Prostate gland (tissue), 2 donors: Measurements from ENCODE around the gene PLA2G2F. TPM values are rescaled to one million over a fixed set of nuclear protein-coding genes. Genes with fewer than 3 reads are reported as not detected.

ENCODE experiments used
- DNase-seq: peaks from one replicate; pipeline ENCODE4 v3.0.0-alpha.2; 2019; ENCODE audit warnings: low spot score
- H3K27ac ChIP-seq, 2 donors: fragments of 200-600 bp; sonication (generic); 2 replicates each; pipeline ENCODE4 v1.5.1; 2017 to 2019
- H3K27me3 ChIP-seq: fragments of 200-600 bp; sonication (generic); replicated peaks from 2 replicates; pipeline ENCODE4 v1.5.1; 2019; ENCODE audit not compliant: insufficient read depth
- H3K36me3 ChIP-seq, 2 donors: fragments of 200-600 bp; sonication (generic); 1 replicate in 1 of 2; 2 replicates in 1 of 2; pipeline versions ENCODE4 v1.5.1 to v1.8.1; 2017 to 2019
- H3K4me1 ChIP-seq: fragments of 200-600 bp; sonication (generic); replicated peaks from 2 replicates; pipeline ENCODE4 v1.5.1; 2019
- H3K4me3 ChIP-seq, 2 donors: fragments of 200-600 bp; sonication (generic); 2 replicates each; pipeline ENCODE4 v1.5.1; 2017 to 2019
- H3K9me3 ChIP-seq: fragments of 200-600 bp; sonication (generic); 2 replicates; pipeline ENCODE4 v1.5.1; 2017
- CTCF ChIP-seq, 4 experiments: fragments of 200-600 bp in 2 of 4; fragments of 450-650 bp in 2 of 4; sonication (generic) in 2 of 4; IDR thresholded peaks; 1 replicate in 3 of 4; 2 replicates in 1 of 4; pipeline ENCODE4 v1.5.1; 2016 to 2019; ENCODE audit warnings: antibody characterized with exemption in 4 of 4, mild to moderate bottlenecking in 2 of 4, moderate library complexity in 2 of 4
- POLR2A ChIP-seq: fragments of 450-650 bp; IDR thresholded peaks from one replicate; pipeline ENCODE4 v1.6.1; 2016; ENCODE audit warnings: antibody characterized with exemption, mild to moderate bottlenecking
- POLR2AphosphoS5 ChIP-seq: sonication (generic); formaldehyde crosslinking; IDR thresholded peaks from one replicate; pipeline ENCODE4 v1.6.1; 2017; ENCODE audit warnings: antibody characterized with exemption
- WGBS: methylation state at CpG from one replicate; pipeline ENCODE4 v1.1.5; 2018; 5-methylcytosine and 5-hydroxymethylcytosine counted together
- intact Hi-C: fragments of 100-400 bp; cut with DNase I; formaldehyde crosslinking; loops from one replicate; pipeline ENCODE4 v1.14.2; 2022
- total RNA-seq, 2 donors: library from RNA; depleted of rRNA; stranded (reverse); fragments of >200 nt; gene quantifications; one replicate each; pipeline ENCODE4 v1.1.0, GENCODE V29; 2016

The PLA2G2F gene
- total RNA-seq, 2 donors from 2014 or later = 0.23 TPM

- H3K36me3 ChIP-seq = no peaks in the 10 kb centered on the region
- no peaks in the 10 kb centered on the region for H3K9me3 ChIP-seq
- H3K27me3 ChIP-seq = no peaks in the 10 kb centered on the region
- intact Hi-C loops = no loop called here
- no peak overlapping the region for H3K4me3 ChIP-seq
- TF ChIP-seq CTCF (IDR thresholded peaks at IDR 0.05) = no peak
- no peak for TF ChIP-seq POLR2A
- no peak for TF ChIP-seq POLR2AphosphoS5
- DNase-seq = no peak
- WGBS = 80% methylated on average over 4 of the region's 4 CpGs
- peaks cover 4% of the 10 kb centered on the region for H3K4me1 ChIP-seq
- no peak overlapping the region for H3K27ac ChIP-seq
Measured at GRCh38 chr1:20107796-20108195, 31.3 kb upstream of the PLA2G2F start.

- no peaks in the 10 kb centered on the region for H3K27me3 ChIP-seq
- intact Hi-C loops = no loop called here
- TF ChIP-seq POLR2AphosphoS5 (no peak), CTCF (IDR thresholded peaks at IDR 0.05) (no peak), POLR2A (no peak)
- H3K36me3 ChIP-seq = no peaks in the 10 kb centered on the region
- no peaks in the 10 kb centered on the region for H3K4me1 ChIP-seq
- WGBS = 61% methylated on average over 5 of the region's 5 CpGs
- H3K4me3 ChIP-seq = no peak overlapping the region
- DNase-seq = no peak
- H3K9me3 ChIP-seq = no peaks in the 10 kb centered on the region
- H3K27ac ChIP-seq = no peak overlapping the region
Measured at GRCh38 chr1:20108366-20109123, 30.6 kb upstream of the PLA2G2F start.

- intact Hi-C loops = no loop called here
- H3K9me3 ChIP-seq = no peaks in the 10 kb centered on the region
- no peak overlapping the region for H3K4me3 ChIP-seq
- no peaks in the 10 kb centered on the region for H3K27me3 ChIP-seq
- no peaks in the 10 kb centered on the region for H3K4me1 ChIP-seq
- no peak overlapping the region for H3K27ac ChIP-seq
- DNase-seq = no peak
- no peak for TF ChIP-seq CTCF (IDR thresholded peaks at IDR 0.05)
- no peak for TF ChIP-seq POLR2A
- H3K36me3 ChIP-seq = no peaks in the 10 kb centered on the region
- WGBS = 73% methylated on average over 4 of the region's 4 CpGs
Measured at GRCh38 chr1:20109223-20109856, 29.8 kb upstream of the PLA2G2F start.

DNA sequence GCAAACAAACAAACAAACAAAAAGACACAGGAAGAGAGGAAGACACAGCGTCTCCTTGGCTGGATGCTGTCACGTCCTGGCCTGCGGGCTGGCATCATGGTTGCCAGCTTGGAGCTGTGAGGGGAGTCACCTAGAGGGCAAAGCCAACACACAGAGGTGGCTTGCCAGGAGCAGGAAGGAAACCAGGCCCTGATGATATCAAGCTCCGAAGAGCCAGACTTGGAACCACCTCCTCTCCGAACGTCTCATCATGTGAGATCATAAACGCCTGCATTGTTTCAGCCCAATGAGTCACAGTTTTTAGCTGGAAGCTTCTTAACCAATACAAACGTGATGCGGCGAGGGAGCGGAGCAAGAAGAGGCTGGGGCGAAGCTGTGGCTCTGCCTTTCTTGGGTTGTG, 28.4 kb upstream of the PLA2G2F start:
- no peak for DNase-seq
- WGBS = 66% methylated on average over 12 of the region's 12 CpGs
- H3K4me3 ChIP-seq = no peak overlapping the region
- no peaks in the 10 kb centered on the region for H3K27me3 ChIP-seq
- no peak for TF ChIP-seq CTCF (IDR thresholded peaks at IDR 0.05)
- no peak for TF ChIP-seq POLR2AphosphoS5
- no peak for TF ChIP-seq POLR2A
- H3K27ac ChIP-seq = no peak overlapping the region
- H3K9me3 ChIP-seq = no peaks in the 10 kb centered on the region
- intact Hi-C loops = no loop called here
- H3K36me3 ChIP-seq = no peaks in the 10 kb centered on the region
- no peaks in the 10 kb centered on the region for H3K4me1 ChIP-seq

DNA sequence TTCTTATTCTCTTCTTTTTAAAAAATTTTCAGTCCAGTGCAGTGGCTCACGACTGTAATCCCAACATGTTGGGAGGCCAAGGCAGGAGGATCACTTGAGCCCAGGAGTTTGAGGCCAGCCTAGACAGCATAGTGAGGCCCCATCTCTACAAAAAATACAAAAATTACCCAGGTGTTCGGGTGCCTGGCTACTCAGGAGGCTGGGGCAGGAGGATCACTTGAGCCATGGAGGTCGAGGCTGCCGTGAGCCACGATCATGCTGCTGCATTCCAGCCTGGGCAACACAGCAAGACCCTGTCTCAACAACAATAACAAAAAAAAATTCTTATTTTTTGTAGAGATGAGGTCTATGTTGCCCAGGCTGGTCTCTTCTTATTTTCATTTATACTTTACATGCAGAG, 27.7 kb upstream of the PLA2G2F start:
- Histone ChIP-seq H3K36me3 (no peaks in the 10 kb centered on the region), H3K4me1 (no peaks in the 10 kb centered on the region), H3K4me3 (no peak overlapping the region), H3K9me3 (no peaks in the 10 kb centered on the region), H3K27me3 (no peaks in the 10 kb centered on the region), H3K27ac (no peak overlapping the region)
- WGBS = 94% methylated on average over 5 of the region's 5 CpGs
- intact Hi-C loops = no loop called here
- DNase-seq = no peak
- no peak for TF ChIP-seq CTCF (IDR thresholded peaks at IDR 0.05)
- TF ChIP-seq POLR2A = no peak
- no peak for TF ChIP-seq POLR2AphosphoS5
